HG02798 (cell line): Measurements from ENCODE around the gene POTEF.
"Not testable (repeated sequence)": the region's sequence is repeated elsewhere in the genome, so short reads cannot be mapped to it uniquely, and the experiment has no call there.

Experiments
- ATAC-seq: cut with Tn5 transposase; IDR thresholded peaks from one replicate; pipeline ENCODE4 v1.9.1; 2021; ENCODE audit warnings: mild to moderate bottlenecking; ENCODE audit not compliant: unreplicated experiment, poor library complexity

Gene POTEF

DNA sequence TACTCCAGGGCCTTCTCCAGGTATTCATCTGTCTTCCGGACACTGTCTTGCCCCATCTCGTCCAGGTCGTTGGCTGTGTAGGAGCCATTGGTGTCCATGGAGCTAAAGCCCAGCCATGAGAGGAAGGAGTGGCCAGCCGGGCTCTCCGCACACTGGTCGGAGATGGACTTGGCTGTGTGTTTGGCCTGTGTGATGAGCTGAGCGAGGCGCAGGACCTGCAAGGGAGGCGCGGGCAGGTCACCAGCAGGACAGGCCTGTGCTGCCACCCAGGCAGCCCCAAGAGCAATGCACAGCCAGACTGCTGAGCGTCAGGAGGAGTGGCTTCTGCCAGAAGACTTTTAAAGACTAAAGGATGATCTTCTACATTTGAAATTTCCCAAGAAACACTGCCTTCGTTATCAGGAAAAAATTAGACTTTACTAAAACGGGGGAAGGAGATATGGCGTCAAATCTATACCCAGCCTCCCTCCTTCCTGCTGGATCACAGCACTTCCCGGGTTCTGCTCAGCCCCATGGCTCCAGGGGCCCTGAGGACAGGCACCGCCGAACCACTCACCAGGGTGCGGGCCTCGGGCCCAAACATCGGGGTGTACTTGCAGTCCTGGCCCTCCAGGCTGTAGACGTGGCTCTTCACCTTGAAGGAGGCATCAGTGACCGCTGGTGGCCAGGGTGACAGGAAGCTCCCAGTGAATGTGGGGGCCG is 24.9 kb upstream of the POTEF start:
- not testable (repeated sequence) for ATAC-seq

DNA sequence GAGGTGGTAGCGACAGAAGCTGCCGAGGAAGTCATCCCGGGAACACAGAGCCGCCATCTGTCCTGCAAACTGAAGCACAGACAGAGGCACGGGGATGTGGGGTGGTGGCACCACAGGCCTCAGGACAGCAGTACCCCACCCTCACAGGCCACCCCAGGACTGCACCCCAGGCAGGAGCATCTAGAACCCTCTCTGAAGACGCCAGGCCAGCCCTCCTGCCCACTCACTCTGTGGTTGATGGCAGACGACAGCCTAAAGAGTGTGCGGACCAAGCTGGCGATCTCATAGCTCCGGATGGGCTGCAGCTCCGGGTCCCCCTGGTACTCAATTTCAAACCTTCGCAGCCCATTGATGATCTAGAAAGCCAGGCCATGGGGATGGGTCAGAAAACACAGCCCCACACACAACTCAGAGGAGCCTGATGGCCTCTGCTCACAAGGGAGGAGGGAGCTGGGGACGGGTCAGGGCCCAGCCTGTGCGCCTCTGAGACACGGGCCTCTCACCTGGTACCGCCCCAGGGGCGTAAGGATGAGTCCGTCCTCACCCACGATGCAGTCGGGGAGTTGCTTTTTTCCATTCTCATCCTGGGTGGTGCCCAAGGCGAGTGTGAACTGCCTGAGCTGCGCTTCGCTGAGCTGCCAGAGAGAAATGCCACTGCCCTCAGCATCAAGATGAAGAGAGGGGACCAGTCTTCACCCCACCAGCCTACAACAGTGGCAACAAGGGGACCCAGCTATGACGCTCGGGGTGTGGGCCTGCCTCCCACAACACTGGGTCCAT is 24.0 kb upstream of the POTEF start:
- ATAC-seq: no peak

DNA sequence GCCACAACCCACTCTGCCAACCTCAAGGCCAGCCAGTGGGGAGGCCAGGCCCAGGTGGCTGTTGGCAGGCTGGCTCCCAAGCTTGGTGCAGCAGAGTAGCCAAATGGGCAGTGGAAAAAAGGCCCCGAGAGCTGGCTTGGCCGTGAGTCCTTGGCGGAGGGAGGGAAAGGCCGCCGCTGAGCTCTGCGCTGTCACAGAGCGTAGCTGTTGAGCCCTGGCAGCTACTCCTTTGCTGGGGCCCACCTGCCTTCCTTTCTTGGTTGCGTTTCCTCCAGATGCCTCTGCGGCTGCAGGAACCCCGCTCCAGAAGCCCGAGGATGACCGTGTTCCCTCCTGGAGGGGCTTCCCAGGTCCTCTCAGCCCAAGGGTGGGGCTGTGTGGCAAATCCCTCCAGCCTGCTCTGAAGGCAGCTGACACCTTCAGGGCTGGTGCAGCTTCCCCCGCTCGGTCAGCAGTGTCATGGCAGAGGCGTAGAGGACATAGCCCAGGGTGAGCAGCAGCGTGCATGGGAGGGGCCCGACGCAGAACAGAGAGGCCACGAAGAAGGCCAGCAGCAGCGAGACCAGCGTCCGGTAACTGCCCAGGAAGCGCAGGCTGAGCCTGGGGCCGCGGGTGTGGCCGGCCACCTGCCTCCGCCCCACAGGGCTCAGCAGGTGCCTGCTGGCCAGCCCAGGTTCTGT is 23.3 kb upstream of the POTEF start:
- not testable (repeated sequence) for ATAC-seq

DNA sequence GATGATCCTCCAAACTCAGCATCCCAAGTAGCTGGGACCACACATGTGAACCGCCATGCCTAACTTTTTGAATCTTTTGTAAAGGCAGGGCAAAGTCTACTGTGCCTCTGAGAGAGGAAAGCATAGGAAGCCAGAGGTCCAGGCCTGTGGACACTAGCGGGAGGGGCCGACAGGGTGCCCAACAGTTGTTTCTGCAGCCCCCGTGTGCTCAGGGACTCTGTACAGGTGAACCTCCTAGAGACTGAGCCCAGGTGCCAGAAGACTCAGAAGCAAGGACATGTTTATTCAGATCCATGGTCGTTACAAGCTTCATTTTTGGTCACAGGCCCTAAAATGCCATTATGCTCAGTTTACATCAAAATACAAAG is 22.1 kb upstream of the POTEF start:
- not testable (repeated sequence) for ATAC-seq

DNA sequence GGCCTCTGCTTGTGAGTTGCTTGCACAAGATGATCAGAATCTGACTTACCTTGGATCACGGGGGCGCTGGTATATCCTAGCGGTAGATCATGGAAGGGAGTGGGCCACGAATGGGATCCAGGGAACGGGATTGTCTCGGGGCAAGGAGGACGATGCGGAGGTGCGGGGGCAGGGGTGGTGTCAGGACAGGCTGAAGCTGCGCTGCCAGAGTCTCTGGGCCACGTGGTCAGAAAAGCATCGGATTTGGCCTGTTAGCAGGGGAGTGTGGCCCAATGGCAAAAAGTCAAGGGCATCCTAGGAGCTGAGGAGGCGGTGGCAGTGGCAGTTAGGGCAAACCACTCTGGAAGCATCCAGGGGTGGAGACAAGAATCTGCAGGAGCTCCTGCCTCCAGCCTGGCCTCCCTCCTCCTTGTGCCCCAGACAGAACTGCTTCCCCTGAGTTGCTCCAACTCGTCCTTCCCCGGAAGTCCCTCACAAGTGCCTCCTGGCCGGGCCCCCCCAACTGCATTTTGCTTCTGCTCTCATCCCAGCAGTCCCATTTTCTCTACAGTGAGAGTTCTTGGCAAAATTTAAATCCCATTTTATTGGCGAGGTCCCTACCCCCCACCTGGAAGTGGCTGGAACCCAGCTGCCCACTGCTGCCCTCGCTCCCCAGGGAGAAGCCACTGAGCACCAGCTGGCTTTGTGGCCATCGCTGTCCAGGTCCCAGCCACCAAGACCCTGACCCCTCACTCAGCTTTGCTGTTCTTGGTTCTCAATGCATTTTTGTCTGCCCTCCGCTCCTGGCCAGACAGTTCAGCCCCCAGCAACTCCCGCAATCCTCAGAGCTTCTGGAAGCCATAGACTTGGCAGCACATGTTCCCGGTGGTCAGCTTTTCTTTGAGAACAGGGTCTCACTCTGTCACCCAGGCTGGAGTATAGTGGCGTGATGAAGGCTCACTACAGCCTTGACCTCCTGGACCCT is 21.4 kb upstream of the POTEF start:
- no peak for ATAC-seq

DNA sequence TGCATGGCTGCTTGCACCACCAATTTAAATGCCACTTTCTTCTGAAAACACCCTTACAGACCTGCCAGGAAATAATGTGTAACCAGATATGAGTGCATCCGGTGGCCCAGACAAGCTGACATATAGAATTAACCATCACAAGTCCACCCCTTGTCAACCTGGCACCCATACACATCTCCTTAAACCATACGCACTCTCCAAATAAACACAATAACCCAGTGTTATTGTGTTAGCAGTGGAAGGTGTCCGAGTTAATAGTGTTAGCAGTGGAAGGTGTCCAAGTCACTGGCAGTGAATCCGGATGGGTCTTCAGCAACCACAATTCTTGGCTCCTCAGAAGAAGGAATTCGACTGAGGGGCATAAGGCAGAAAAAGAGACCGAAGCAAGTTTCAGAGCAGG is 19.5 kb upstream of the POTEF start:
- not testable (repeated sequence) for ATAC-seq

DNA sequence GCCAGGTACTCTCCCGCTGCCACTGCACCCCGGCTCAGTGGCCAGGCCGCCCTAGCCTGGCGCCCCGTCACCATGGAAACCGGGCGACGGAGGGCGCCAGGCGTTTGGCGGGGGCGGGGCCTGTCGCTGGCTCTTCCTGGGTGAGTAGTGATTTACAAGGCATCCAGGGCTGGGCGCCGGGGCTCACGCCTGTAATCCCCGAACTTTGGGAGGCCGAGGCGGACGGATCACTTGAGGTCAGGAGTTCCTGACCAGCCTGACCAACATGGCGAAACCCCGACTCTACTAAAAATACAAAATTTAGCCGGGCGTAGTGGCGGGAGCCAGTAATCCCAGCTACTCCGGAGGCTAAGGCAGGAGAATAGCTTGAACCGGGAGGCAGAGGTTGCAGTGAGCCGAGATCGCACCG is 16.0 kb upstream of the POTEF start, which contains the start of gene CCDC74B:
TSS of gene CCDC74B (minus strand) at position 107 of the 409 bp plus-strand sequence. CDS start 116 bp downstream, outside the sequence.
- peak; percentile 95 for ATAC-seq

DNA sequence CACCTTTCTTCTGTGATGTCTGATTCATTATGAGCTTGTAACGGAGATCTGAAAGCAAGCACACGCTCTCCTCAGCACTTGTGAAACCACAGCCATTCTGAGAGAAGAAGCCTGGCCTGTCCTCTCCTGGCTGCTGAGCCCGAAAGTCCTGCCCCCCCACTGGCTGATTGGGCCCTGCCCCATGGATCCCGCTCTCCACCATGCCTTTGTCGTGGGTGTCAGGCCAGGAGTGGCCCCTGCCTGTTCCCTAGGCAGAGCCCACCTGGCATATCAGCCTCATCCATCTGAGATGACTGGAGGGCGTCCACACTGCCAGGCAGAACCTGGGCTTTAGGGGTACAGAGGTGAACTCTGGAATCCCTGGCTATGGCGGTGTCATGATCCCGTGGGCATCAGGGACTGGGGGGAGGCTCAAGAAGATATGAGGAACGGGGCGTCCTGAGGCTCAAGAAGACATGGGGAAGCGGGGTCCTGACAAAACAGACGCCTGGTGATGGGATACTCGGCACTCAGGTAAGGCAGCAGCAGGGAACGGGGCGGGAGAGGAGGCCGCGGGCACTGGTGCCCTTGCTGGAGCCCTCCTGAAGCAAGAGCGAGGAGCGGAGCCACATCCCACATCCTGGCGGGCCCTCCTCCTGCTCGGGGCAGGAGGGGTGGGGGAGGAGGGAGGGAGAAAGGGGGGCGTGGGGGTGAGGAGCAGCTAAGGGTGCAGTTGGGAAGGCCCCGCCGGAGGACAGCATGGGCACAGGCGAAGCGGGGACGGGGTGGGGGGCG is 14.4 kb upstream of the POTEF start:
- peak; percentile 22 for ATAC-seq

DNA sequence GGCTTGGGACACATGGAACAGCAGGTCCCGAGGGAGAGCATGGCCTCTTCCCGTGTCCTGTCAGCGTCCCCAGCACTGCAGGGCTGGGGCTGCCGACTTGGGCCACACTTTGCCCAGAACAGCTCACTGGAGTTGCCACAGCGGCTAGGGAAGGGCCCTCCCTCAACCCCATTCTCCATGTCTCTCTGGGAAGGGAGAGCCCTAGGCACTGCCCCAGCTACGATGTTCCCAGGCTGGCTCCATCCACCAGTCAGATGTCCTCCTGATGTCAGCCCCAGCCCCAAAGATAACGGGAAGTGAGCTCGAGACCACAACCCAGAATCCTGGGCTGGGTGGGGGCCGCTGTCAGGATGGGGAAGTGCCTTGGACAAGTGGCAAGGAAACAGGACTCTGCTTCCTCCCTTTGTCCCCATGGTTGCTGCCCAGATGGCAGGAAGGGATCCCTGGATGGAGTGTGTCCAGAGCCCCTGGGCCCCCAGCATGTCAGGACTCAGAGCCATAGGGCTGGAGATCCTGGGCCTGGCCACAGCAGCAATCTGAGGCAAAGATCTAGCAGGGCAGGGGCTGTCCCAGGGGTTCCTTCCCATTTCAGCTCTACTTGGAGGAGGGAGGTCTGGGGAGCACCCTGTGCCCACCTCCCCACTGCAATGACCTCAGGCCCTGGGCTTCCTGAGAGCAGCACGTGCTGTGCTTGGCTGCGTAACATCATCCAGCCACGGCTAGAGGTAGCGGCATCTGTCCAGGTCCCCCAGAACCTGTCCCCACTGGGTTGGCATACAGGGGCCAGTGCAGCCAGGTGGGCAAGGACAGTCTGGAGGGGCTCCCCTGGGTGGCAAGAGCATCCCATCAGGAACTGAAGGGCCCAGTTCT is 13.6 kb upstream of the POTEF start:
- ATAC-seq: not testable (repeated sequence)

DNA sequence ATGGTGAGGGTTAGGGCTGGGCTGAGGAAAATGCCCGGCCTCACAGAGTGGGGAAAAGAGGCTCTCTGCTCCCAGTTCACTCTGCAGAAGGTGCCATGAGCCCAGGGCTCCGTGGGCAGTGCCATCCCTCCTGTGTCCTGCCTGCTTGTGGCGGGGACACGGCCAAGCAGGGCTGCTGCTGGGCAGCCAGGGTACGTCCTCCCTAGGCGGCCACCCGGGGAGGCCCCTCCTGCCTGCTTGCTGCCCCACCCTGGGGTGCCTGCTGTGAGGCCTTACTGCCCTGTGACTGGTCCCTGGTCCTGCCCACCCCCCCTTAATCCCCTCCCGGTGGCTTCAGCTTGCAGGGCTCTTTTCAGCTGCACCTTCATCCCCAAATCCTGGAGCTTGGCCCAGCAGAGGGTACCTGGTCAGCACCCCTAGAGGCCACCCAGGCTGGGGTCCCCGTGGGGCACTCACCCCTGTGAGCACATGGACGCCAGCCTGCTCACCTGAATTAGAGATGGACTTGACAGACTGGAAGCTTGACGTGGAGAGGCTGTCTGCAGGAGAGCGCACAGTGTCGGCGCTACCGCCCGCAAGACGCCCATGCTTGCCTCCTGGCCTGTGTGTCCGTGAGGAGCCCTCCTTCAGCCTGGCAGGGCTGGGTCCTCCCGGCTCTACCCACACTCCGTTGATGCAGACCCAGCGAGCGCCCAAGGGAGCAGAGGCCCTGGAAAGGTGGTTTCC is 12.8 kb upstream of the POTEF start:
- not testable (repeated sequence) for ATAC-seq

DNA sequence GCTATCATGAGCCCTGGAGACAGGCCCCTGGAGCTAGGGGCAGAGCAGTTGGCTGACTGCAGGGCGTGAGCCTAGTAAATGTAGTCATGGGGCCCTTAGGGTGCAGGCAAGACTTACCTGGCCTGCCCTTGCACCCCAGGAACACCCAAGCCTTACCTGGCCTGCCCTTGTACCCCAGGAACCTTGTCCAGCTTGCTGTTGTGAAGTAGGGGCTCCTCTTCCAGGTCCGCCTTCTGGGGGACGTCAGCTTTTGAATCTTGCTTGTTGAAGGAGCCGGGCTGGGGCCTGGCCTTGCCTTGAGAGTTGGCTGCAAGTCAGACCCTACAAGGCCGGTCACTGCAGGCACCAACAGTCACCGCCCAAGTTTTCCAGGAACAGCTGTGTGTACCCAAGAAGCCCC is 12.0 kb upstream of the POTEF start:
- ATAC-seq: not testable (repeated sequence)

DNA sequence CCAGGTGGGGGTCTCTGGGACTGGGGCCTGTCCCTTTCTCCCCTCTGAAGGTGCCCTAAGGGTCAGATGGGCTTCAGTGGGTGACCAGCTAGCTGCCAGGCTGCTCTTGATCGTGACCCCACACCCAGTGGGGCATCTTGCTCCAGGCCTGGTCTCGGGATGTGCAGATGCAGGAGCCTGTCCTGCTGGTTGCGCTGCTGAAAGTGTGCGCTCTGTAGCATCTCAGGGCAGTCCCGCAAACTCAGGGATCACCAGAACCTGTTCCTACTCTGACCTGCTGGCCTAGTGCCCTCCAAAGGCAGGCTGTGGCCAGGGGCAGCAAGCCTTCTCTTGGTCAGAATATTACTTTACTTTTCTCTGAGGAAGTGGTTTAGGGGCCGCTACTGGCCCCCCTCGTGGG is 11.5 kb upstream of the POTEF start:
- not testable (repeated sequence) for ATAC-seq

DNA sequence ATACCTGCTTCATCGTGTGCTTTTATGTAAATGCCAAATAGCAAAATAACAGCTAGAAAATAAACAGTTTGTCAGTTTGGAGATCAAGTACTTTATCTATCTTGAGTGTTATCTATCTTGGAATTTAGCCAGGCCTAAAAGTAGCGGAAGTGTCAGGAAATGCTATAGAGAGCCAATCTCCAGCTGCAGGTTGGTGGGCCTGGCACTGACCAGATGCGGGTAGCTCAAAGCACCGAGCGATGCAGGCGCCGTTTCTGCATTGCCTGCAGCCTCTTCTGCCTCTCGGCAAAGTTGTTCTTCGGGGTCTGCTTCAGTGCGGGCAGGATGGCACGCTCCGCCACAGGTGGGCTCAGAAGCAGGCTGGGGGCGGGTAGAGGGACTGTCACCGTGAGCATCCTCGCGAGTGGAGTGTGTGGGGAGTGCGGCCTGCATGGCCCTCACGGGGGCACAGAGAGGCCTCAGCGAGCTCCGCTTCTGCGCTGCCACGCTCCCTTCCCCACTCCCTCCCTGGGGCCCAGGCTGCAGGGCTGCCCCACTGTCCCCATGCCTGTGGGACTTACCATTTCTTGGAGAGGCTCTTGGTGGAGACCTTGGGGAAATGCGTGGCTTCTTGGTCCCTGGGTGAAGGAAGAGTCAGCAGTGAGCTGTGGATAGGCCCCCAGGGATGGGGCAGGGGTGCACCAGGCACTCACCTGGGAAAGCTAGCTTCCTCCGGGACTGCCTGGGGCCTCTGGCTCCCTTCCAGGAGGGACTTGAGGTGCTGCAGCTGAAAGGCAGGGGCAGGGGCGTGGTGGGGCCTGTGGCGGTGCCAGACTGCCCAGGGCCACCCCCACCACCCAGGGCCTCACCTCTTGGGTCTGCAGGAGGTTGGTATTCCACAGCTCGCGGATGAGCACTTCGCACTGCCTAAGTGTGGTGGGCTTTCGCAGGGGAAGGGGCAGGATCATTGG is 10.6 kb upstream of the POTEF start:
- ATAC-seq: not testable (repeated sequence)

DNA sequence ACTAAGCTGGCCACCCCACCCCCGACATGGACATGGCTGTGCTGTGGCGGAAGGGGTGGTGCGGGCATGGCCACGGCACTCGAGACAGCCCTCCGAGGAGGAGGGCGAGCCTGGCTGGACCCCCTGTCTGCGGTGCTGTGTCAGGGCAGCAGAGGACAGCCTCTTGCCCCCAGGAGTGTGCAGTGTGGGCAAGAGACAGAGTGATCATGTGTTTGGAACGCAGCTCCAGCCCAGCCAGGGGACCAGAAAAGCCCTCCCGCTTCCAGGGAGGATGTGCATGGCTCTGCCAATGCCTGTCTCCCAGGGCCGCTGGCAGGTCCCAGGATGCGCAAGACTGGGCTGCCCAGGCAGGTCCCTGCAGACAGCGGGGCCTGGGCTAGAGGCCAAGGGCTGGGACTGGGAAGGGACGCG is 9.8 kb upstream of the POTEF start:
- not testable (repeated sequence) for ATAC-seq

DNA sequence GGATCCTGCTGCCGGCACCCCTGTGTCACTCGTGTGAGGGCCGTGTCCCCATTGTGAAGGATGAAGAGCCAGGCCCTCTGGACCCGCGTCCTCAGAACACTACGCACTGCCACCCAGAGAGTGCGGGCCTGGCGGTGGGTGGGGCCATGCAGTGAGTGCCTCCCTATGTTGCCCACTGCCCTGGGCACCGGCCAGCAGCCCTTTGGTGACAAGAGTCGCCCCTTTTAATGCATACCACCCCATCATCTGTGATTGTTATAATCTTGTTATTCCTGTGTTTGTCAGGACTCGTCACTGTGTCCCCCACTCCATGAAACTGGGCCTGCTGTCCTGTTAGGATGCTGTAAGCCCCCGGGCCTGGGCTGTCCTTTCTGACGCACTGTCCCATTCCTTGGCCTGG is 9.3 kb upstream of the POTEF start:
- ATAC-seq: not testable (repeated sequence)

DNA sequence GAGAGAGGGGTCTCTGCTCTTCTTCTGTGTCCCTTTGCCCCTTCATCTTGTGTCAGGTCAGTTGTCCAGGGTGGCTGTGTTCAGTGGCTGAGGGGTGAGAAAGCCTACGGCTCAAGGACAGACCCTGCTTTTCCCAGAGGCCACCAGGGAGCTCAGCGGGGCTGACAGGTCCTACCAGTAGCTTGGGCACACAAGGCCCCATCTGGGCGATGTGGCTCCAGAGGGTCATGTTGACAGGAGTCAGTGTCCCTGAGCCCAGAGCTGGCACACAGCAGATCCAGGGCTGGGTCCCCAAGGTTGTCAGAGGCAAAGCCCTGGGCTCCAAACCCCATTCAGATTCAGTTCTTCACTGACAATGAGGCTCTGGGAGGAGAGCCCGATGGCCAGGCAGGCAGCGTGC is 8.1 kb upstream of the POTEF start:
- ATAC-seq: not testable (repeated sequence)
